GM12891 (cell line): Measurements from ENCODE around the gene GRIK4.

Experiments used
- POLR2A ChIP-seq: IDR thresholded peaks from 2 replicates; pipeline ENCODE4 v1.6.1; 2011; ENCODE audit warnings: low read depth, low read length, control low read depth
- POLR2AphosphoS5 ChIP-seq: IDR thresholded peaks from 2 replicates; pipeline ENCODE4 v1.6.1; 2011; ENCODE audit warnings: low read depth, low read length, control low read depth
- TAF1 ChIP-seq: IDR thresholded peaks from 2 replicates; pipeline ENCODE4 v1.6.1; 2011; ENCODE audit warnings: low read depth, low read length, control low read depth

DNA sequence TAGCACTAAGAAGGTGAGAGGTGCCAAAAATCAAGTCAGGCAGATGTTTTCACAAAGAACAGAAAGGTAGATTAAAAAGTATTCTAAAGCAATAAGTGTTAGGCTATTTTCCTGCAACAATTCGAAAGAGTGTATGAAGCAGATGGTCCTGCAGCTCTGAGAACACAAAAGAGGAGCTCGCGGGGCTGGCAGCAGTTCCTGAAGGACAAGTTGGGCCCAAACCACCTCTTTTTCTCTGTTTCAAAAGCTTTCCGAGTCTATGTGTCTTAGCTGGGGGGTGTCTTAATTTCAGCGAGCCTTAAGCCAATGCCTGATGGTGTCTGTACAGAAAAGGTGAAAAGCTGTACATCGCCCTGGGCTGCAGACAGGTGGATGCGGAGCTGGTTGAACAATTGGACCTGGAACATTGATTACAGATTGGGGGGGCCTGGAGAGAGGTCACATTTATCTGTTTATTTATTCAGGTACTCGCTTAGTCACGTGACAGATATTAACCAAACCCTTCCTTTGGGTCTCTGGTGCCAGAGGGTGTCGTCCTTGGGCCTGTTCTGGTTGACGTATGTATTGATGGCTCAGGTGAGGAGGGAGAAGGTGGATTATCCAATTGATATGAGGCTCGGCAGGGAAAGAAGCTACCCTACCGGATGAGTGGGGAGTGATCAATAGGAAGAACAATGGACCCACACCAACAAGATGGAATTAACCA, 24.7 kb downstream of the GRIK4 start:
- no peak for TF ChIP-seq POLR2A
- no peak for TF ChIP-seq POLR2AphosphoS5
- TF ChIP-seq TAF1 = no peak
